ENCODE results near the gene ADPRHL1.

GRCh38 chr13:113412440-113412839 lies 40.8 kb downstream of the ADPRHL1 start:
- TF ChIP-seq CTCF (IDR thresholded peaks at IDR 0.05) = no peak
- no peak for TF ChIP-seq EP300 (IDR thresholded peaks at IDR 0.05)
- TF ChIP-seq POLR2A (IDR thresholded peaks at IDR 0.05) = no peak

Measured in tibial nerve (tissue), 4 donors.